PC-3 (cell line): ENCODE data around the gene IER2. TPM values are rescaled to one million over a fixed set of nuclear protein-coding genes. Genes with fewer than 3 reads are reported as not detected.

Experiments
- ATAC-seq: fragments of 200-7000 bp; cut with Tn5 transposase; 2 replicates; pipeline ENCODE4 v1.9.1; 2020; ENCODE audit warnings: mild to moderate bottlenecking, moderate library complexity
- BruUV-seq: library from RNA; stranded (reverse); fragments of 400-500 nt; replicated peaks from 2 replicates; lab custom pipeline; 2021; lab: Mats Ljungman, UMichigan
- CTCF ChIA-PET: fragments of 300-600 bp; sonication (Branson Sonifier 250); formaldehyde crosslinking; loops from one replicate; lab custom pipeline; 2022; ENCODE audit warnings: antibody characterized with exemption; lab: Charles Lee
- POLR2A ChIA-PET: fragments of 300-600 bp; sonication (Branson Sonifier 250); formaldehyde crosslinking; loops from one replicate; lab custom pipeline; 2022; ENCODE audit warnings: antibody characterized with exemption; ENCODE audit not compliant: unreplicated experiment; lab: Charles Lee
- DNase-seq: peaks from one replicate; pipeline ENCODE4 v3.0.0-alpha.2; 2015
- H2AFZ ChIP-seq: fragments of 300-600 bp; sonication (generic); 2 replicates; pipeline ENCODE4 v1.6.0; 2016; ENCODE audit warnings: antibody characterized with exemption, low read length
- H3F3A ChIP-seq: fragments of 300-600 bp; sonication (generic); one replicate; pipeline ENCODE4 v1.6.0; 2017; ENCODE audit warnings: antibody characterized with exemption, low read length, control low read depth, mild to moderate bottlenecking; ENCODE audit not compliant: unreplicated experiment
- H3K27ac ChIP-seq: fragments of 300-600 bp; sonication (generic); 2 replicates; pipeline ENCODE4 v1.5.1; 2016; ENCODE audit warnings: mild to moderate bottlenecking, low read length
- H3K27me3 ChIP-seq: fragments of 300-600 bp; sonication (generic); 2 replicates; pipeline ENCODE4 v1.6.1; 2016; ENCODE audit warnings: low read length, mixed read lengths
- H3K36me3 ChIP-seq: fragments of 300-600 bp; sonication (generic); 2 replicates; pipeline ENCODE4 v1.6.1; 2016; ENCODE audit warnings: low read depth, mixed run types, low read length, mixed read lengths
- H3K4me1 ChIP-seq: fragments of 300-600 bp; sonication (generic); 2 replicates; pipeline ENCODE4 v1.5.1; 2016; ENCODE audit warnings: low read length; ENCODE audit not compliant: insufficient read depth
- H3K4me2 ChIP-seq: fragments of 300-600 bp; sonication (generic); 2 replicates; pipeline ENCODE4 v1.6.0; 2016; ENCODE audit warnings: low read length
- H3K4me3 ChIP-seq: fragments of 300-600 bp; sonication (generic); 2 replicates; pipeline ENCODE4 v1.5.1; 2016; ENCODE audit warnings: mild to moderate bottlenecking, low read length, mixed read lengths
- H3K79me2 ChIP-seq: fragments of 300-600 bp; sonication (generic); 2 replicates; pipeline ENCODE4 v1.6.1; 2017; ENCODE audit warnings: low read length, mixed read lengths
- H3K9ac ChIP-seq: fragments of 300-600 bp; sonication (generic); 2 replicates; pipeline ENCODE4 v1.6.0; 2016; ENCODE audit warnings: mild to moderate bottlenecking, low read length
- H3K9me2 ChIP-seq: fragments of 300-600 bp; sonication (generic); replicated peaks from 2 replicates; pipeline ENCODE4 v1.6.1; 2016; ENCODE audit warnings: mixed run types, low read length, mixed read lengths
- H3K9me3 ChIP-seq: fragments of 300-600 bp; sonication (generic); 2 replicates; pipeline ENCODE4 v1.6.1; 2016; ENCODE audit warnings: low read length, mixed read lengths
- H4K20me1 ChIP-seq: fragments of 300-600 bp; sonication (generic); 2 replicates; pipeline ENCODE4 v1.6.1; 2016; ENCODE audit warnings: low read length, mixed read lengths
- EZH2 ChIP-seq: fragments of 300-600 bp; sonication (generic); IDR thresholded peaks from one replicate; pipeline ENCODE4 v1.6.1; 2017; ENCODE audit warnings: antibody characterized with exemption, mild to moderate bottlenecking, low read length; ENCODE audit not compliant: unreplicated experiment
- EZH2phosphoT487 ChIP-seq: fragments of 300-600 bp; sonication (generic); IDR thresholded peaks from 2 replicates; pipeline ENCODE4 v1.6.1; 2018; ENCODE audit warnings: mild to moderate bottlenecking, antibody characterized with exemption, low read length, borderline replicate concordance
- intact Hi-C: fragments of 100-400 bp; cut with micrococcal nuclease; formaldehyde crosslinking; loops from 2 replicates; pipeline ENCODE4 v1.9.0; 2023
- total RNA-seq: library from RNA; depleted of rRNA; stranded (reverse); fragments of >200 nt; gene quantifications from 2 replicates; pipeline ENCODE4 v1.2.3, GENCODE V29; 2014
- TF ChIP-seq, protein P1 (sequence below): fragments of 300-600 bp; sonication (generic); conservative IDR thresholded peaks from 2 replicates; pipeline ENCODE4 v1.5.1; 2017; ENCODE audit warnings: antibody characterized with exemption, low read depth, mild to moderate bottlenecking, low read length

Gene IER2
- total RNA-seq, 1 experiment from 2014 or later: 155 TPM

- ChIA-PET POLR2A (no interaction called here), CTCF (no interaction called here)
- intact Hi-C loops: no loop called here
- no peak overlapping the region for H3K4me2 ChIP-seq
- H3K27me3 ChIP-seq: no peaks in the 10 kb centered on the region
- H3F3A ChIP-seq: peaks cover under 1% of the 10 kb centered on the region
- H3K9me3 ChIP-seq: no peaks in the 10 kb centered on the region
- no peak overlapping the region for H3K27ac ChIP-seq
- BruUV-seq: no TSS peak
- ATAC-seq: no peak
- peaks cover 4% of the 10 kb centered on the region; the same call in 1 of the 2 replicates for H4K20me1 ChIP-seq
- no peak for DNase-seq
- H3K4me1 ChIP-seq: peaks cover under 1% of the 10 kb centered on the region; the same call in 1 of the 2 replicates
- H3K79me2 ChIP-seq: peaks cover 30% of the 10 kb centered on the region
- peaks cover 44% of the 10 kb centered on the region; the same call in 1 of the 2 replicates for H3K36me3 ChIP-seq
- TF ChIP-seq EZH2phosphoT487: no peak
- TF ChIP-seq EZH2: no peak
- TF ChIP-seq, protein P1, sequence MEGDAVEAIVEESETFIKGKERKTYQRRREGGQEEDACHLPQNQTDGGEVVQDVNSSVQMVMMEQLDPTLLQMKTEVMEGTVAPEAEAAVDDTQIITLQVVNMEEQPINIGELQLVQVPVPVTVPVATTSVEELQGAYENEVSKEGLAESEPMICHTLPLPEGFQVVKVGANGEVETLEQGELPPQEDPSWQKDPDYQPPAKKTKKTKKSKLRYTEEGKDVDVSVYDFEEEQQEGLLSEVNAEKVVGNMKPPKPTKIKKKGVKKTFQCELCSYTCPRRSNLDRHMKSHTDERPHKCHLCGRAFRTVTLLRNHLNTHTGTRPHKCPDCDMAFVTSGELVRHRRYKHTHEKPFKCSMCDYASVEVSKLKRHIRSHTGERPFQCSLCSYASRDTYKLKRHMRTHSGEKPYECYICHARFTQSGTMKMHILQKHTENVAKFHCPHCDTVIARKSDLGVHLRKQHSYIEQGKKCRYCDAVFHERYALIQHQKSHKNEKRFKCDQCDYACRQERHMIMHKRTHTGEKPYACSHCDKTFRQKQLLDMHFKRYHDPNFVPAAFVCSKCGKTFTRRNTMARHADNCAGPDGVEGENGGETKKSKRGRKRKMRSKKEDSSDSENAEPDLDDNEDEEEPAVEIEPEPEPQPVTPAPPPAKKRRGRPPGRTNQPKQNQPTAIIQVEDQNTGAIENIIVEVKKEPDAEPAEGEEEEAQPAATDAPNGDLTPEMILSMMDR: no peak
- H2AFZ ChIP-seq: no peak overlapping the region
- H3K4me3 ChIP-seq: no peak overlapping the region
- H3K9ac ChIP-seq: no peak overlapping the region
- H3K9me2 ChIP-seq: no peaks in the 10 kb centered on the region
These were observed 12.9 kb upstream of the IER2 start for GRCh38 chr19:13137290-13137794.

DNA sequence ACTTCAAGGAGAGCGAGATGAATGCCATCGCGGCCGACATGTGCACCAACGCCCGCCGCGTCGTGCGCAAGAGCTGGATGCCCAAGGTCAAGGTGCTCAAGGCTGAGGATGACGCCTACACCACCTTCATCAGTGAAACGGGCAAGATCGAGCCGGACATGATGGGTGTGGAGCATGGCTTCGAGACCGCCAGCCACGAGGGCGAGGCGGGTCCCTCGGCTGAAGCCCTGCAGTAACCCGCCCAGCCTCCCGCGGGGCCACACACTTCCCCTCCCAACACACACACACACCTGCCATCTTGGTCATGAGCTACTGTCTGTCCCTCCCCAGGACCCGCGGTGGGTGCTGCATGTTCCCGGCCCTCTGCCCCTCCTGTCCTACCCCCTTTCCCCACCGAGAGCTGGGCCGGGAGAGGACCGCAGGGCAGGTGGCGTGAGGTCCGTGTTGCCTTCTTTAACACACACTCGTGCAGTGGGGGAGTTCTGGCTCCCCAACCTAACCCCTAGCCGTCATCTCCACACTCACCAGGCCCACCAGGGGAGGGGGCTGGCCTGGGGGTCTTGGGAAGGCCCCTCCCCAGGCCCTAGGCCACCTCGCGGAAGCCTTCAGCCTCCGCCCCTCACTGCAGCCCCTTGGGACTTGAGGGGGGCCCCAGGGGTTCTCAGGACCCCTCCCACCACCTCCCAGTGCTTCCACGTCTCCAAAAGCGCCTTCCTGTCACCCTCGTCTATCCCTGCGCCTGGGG, 11.9 kb upstream of the IER2 start:
- H3K4me1 ChIP-seq: peaks cover 11% of the 10 kb centered on the region
- H3K4me2 ChIP-seq: no peak overlapping the region
- no peak overlapping the region for H3K9ac ChIP-seq
- intact Hi-C loops: no loop called here
- TF ChIP-seq, protein P1: no peak
- TF ChIP-seq EZH2phosphoT487 (no peak), EZH2 (no peak)
- H3K9me2 ChIP-seq: no peaks in the 10 kb centered on the region
- H3K79me2 ChIP-seq: peaks cover 20% of the 10 kb centered on the region
- ChIA-PET POLR2A (no interaction called here), CTCF (no interaction called here)
- H3K4me3 ChIP-seq: no peak overlapping the region
- DNase-seq (no peak), ATAC-seq (no peak)
- H4K20me1 ChIP-seq: no peaks in the 10 kb centered on the region
- BruUV-seq: no TSS peak
- H3K36me3 ChIP-seq: peaks cover 41% of the 10 kb centered on the region; the same call in 1 of the 2 replicates
- no peak overlapping the region for H2AFZ ChIP-seq
- no peak overlapping the region for H3K27ac ChIP-seq
- no peaks in the 10 kb centered on the region for H3K27me3 ChIP-seq
- peaks cover 8% of the 10 kb centered on the region for H3F3A ChIP-seq
- H3K9me3 ChIP-seq: no peaks in the 10 kb centered on the region

GRCh38 chr19:13138916-13139198, 11.4 kb upstream of the IER2 start:
- intact Hi-C loops: no loop called here
- Histone ChIP-seq H3K4me2 (no peak overlapping the region), H3K9me3 (no peaks in the 10 kb centered on the region), H3K9ac (no peak overlapping the region), H3K27ac (no peak overlapping the region), H3K9me2 (no peaks in the 10 kb centered on the region), H3K4me3 (no peak overlapping the region), H2AFZ (no peak overlapping the region), H3K36me3 (peaks cover 41% of the 10 kb centered on the region; the same call in 1 of the 2 replicates), H3K27me3 (no peaks in the 10 kb centered on the region), H3K4me1 (peaks cover 16% of the 10 kb centered on the region), H3K79me2 (peaks cover 15% of the 10 kb centered on the region), H3F3A (peaks cover 8% of the 10 kb centered on the region), H4K20me1 (no peaks in the 10 kb centered on the region)
- TF ChIP-seq, protein P1: no peak
- TF ChIP-seq EZH2 (no peak), EZH2phosphoT487 (no peak)
- CTCF ChIA-PET: no interaction called here
- POLR2A ChIA-PET: no interaction called here
- no TSS peak for BruUV-seq
- ATAC-seq: no peak
- DNase-seq: no peak
